Non-pigmented ciliary epithelial cell (primary cell): Measurements from ENCODE around the gene IFITM5.
"Not testable (repeated sequence)": the region's sequence is repeated elsewhere in the genome, so short reads cannot be mapped to it uniquely, and the experiment has no call there.

Experiments
- DNase-seq: peaks from one replicate; pipeline ENCODE4 v3.0.0-alpha.2; 2010; ENCODE audit warnings: low read depth

The IFITM5 gene

DNA sequence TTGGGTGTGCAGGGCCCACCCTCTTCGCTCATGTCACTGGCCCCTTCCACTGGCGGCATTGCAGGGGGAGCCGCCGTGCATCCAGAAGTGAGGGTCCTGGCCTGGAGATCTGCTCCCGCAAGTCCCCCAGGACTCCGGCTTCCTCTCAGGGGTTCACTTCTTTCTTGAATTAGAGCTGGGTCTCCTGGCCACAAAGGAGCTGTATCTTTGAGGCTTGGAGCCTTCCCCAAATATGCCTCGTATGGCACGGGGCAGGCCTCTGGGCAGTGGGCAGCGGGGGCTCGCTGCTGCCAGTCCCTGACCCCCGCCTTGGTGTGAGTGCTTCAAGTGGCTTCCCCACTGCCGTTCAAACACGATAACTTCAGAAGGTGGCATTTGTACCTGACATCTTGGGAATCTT, 28.7 kb upstream of the IFITM5 start:
- DNase-seq, result no peak

DNA sequence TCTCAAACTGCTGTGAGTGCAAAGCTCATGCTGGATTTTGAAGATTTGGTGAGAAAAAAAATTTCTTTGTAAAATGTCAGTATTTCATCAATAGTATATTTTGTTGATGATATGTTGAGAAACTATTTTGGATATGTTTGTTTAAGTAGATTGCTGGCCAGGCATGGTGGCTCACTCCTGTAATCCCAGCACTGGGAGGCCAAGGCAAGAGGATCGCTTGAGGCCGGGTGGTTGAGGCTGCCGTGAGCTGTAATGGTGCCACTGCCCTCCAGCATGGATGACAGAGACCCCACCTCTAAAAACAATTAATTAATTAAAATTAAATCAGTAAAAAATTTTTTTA, 28.2 kb upstream of the IFITM5 start:
- DNase-seq, result no peak

DNA sequence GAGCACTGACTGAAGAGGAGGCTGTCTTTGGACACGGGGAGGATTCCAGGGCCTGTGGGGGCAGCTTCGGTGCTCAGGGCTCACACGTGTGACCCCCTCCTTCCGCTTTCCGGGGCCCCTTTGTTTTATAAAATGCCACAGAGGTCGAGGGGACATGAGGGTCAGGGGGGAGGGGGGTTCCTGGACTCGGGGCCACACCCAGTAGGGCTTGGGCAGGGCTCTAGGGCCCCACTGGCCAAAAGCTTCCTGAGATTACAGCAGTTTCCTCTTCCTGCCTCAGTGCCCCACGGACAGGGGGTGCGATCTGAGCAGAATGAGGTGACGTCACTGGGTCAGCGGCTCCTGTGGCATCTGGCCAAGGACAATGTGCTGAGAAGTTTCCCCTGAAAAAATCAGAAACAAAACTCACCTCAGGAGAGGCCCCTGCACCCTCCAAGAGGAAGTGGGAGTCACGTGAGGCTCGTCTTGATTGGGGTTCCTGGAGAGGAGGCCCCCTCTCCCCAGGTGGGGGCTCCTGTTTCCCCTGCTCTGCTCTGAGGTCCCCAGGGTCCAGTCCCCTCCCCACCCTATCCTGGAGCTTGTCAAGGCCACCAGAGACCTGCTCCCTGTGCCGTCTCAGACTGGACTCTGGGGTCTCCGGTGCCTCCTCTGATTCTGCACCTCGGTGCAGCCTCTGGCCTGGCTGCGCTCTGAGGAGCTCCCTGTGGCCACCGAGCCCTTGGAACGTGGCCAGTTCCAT, 27.7 kb upstream of the IFITM5 start:
- DNase-seq, result no peak

DNA sequence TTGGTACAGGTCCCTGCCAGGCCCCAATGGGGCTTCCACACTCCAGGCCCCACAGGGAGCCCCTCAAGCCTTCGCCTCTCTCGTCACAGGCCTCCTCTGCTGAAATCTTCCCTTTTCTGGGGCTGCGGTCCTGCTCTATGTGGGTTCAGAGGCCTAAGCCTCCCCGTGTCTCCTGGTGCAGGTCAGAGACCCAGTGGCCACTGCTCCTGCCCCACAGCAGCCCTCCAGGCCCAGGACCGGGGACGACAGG, 27.2 kb upstream of the IFITM5 start:
- no peak for DNase-seq

DNA sequence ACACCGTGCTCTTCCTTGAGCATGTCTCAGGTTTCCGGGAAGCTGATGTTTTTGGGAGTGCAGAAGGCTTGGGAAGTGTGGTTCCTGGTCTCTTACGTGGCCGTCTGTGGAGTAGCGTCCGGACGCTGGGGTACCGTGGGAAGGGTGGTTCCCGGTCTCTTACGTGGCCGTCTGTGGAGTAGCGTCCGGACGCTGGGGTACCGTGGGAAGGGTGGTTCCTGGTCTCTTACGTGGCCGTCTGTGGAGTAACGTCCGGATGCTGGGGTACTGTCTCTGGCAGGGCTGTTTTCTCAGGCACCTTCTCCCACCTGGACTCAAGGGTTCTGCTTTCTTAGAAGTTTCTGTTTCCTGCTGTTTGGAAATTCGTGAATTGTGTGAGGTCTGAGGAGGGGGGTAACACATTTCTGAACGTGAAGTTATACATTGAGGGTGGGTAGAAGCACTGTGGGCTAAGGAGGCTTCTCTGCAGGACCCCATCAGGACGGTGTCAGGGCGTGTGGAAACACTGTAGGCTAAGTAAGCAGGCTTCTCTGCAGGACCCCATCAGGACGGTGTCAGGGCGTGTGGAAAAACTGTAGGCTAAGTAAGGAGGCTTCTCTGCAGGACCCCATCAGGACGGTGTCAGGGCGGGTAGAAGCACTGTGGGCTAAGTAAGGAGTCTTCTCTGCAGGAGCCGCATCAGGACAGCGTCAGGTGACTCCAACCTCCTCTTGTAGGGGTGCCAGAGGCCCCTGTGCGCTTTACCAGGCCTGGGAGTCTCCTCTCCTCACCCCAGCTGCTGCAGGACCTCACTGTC, 26.7 kb upstream of the IFITM5 start:
- DNase-seq, result no peak

DNA sequence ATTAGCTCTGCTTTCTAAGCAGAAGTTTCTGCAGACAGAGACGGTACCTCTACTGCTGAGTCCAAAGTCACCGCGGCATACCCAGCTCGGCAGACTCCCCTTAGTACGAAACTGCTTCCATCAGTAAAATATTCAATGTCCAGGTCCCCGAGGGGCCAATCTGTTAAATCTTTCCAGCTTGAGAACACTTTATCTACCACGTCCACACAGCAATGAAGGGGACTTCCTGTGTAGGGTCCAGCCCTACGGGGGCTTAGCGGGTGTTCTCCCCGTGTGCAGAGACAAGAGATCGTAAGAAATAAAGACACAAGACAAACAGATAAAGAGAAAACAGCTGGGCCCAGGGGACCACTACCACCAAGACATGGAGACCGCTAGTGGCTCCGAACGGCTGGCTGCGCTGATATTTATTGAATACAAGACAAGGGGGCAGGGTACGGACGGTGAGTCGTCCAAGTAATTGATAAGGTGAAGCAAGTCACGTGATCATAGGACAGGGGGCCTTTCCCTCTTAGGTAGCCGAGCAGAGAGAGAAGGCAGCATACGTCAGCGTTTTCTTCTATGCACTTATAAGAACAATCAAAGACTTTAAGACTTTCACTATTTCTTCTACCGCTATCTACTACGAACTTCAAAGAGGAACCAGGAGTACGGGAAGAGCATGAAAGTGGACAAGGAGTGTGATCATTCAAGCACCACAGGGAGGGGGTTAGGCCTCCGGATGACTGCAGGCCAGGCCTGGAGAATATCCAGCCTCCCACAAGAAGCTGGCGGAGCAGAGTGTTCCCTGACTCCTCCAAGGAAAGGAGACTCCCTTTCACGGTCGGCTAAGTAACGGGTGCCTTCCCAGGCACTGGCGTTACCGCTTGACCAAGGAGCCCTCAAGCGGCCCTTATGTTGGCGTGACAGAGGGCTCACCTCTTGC, 25.5 kb upstream of the IFITM5 start:
- DNase-seq, result not testable (repeated sequence)

- no peak for DNase-seq
These were observed 24.8 kb upstream of the IFITM5 start for GRCh38 chr11:324156-324555.

DNA sequence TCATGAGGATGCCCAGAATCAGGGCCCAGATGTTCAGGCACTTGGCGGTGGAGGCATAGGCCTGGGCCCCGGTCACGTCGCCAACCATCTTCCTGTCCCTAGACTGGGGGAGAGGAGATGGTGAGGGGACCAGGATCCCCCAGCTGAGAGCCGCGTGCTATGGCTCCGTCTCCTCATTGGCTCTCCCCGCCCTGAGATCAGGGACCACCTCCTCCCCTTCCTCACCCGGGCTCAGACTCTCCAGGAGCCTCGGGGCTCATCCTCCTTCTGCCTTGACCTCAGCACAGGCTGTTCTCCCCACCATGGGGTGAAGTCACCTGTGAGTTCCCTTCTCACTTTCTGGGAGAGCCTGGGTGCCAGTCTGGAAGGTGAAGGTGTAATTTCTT, 20.6 kb upstream of the IFITM5 start:
- not testable (repeated sequence) for DNase-seq

- not testable (repeated sequence) for DNase-seq
These were observed 20.0 kb upstream of the IFITM5 start for GRCh38 chr11:319121-319887.

DNA sequence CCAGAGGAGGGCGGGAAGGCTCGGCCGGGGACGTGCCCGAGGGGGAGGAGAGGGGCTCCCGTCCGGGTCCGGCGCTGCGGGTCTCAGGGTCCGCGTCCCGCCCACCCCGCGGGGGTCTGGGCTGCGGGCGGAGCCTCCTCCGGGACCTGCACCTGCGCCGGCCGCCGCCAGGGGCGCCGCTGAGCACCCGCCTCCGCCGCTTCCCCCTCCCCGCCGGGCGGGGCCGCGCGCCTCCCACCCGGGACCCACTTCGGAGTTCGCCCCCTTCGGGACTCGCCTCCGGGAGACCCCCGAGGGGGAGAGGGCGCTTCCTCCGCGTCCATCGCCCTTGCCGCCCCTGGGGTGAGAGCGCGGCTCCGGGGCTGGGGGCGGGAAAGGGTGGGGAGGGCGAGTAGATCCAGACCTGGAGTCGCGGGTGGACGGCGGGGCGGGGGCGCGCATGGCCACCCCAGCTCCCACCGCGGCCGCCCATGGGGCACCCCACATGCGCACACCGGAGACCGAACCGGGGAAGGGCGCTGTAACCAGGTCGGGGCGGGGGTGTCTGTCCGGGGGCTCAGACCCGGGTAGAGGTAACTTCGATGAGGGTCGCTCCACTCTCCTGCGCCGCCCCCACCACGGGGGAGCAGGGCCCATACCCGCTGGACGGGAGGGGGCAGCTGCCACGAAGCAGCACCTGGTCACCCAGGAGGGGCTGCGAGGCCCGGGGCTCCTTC, 19.2 kb upstream of the IFITM5 start:
- DNase-seq, result not testable (repeated sequence)

- DNase-seq, result not testable (repeated sequence)
These were observed 18.5 kb upstream of the IFITM5 start for GRCh38 chr11:317668-318404.

DNA sequence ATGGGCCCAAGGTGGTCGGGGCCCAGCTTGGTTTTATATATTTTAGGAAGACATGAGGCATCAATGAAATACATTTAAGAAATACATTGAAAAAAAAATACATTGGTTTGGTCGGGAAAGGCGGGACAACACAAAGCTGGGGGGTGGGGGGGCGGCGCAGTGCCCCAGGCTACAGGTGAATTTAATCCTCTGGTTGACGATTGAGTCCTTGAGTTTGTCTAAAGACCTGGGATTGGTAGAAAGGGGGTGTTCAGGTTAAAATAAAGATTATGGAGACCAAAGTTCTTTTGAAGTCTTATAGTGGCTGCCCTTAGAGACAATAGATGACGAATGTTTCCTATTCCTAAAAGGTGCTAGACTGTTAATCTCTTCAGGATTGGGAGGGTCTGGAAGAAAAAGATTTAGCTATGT, 17.6 kb upstream of the IFITM5 start:
- no peak for DNase-seq

GRCh38 chr11:316031-316701, 16.8 kb upstream of the IFITM5 start:
- no peak for DNase-seq

- DNase-seq, result no peak
These were observed 16.2 kb upstream of the IFITM5 start for GRCh38 chr11:315516-315994.

DNA sequence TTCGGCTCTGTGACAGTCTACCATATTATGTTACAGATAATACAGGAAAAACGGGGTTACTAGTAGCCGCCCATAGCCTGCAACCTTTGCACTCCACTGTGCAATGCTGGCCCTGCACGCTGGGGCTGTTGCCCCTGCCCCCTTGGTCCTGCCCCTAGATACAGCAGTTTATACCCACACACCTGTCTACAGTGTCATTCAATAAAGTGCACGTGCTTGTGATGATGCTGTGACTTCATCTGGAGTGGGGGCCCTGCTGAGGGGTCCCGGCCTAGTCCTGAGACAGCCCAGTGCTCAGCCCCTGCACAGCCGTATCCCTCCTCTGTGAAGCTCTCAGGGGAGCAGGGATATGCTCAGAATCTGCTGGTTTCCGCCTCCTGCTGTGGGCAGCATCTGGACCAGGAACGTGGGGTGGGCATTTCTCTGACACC, 15.7 kb upstream of the IFITM5 start:
- no peak for DNase-seq

GRCh38 chr11:314554-314875, 15.2 kb upstream of the IFITM5 start:
- DNase-seq, result not testable (repeated sequence)

DNA sequence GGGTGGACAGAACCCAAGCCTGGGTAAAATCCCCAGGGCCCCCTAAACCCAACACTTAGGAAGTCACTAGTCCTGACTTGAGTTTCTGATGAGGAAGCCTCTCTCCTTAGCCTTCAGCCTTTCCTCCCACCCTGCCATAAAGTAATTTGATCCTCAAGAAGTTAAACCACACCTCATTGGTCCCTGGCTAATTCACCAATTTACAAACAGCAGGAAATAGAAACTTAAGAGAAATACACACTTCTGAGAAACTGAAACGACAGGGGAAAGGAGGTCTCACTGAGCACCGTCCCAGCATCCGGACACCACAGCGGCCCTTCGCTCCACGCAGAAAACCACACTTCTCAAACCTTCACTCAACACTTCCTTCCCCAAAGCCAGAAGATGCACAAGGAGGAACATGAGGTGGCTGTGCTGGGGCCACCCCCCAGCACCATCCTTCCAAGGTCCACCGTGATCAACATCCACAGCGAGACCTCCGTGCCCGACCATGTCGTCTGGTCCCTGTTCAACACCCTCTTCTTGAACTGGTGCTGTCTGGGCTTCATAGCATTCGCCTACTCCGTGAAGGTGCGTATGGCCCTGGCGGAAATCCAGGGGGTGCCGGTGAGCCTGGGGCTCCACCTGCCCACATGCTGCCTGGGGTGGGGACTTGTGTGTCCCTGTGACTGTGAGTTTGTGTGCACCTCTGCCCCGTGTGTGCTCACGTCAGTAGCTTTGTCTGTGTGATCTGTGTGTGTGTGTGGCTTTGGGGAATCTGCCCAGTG, 14.6 kb upstream of the IFITM5 start, which contains the start of gene IFITM1:
Gene IFITM1 (plus strand): TSS at position 254 of the 767 bp plus-strand sequence. CDS start 131 bp downstream, at position 385.
- no peak for DNase-seq

DNA sequence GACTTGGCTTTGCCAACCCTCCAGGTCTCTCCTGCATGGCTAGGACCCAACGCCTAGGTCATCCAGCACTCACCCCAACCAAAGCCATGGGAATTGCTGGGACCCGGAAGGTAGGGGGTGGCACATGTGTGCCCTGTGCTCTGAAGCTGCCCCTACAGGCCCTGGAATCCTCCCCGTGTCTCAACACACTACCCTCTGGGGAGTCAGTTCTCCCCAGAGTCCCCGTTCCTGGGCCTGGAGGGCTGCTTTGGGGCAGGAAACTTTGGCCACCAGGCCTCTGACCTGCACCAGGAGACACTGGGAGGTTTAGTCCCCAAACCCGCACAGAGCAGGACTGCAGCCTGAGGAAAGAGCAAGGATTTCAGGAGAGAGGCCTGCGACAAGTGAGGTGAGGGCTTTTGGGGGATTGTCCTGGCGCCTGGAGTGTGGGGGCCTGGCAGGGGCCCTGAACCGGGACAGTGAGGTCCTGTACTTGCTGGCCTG, 14.0 kb upstream of the IFITM5 start:
- DNase-seq, result no peak
